ENCODE measurements around the gene CCS.
"Not testable (repeated sequence)": the region's sequence is repeated elsewhere in the genome, so short reads cannot be mapped to it uniquely, and the experiment has no call there.

Gene CCS

GRCh38 chr11:66598993-66599392 is 6.0 kb downstream of the CCS start:
- Mint-ChIP-seq H3K27ac (no peak overlapping the region), H3K4me3 (no peak overlapping the region), H3K36me3 (no peaks in the 10 kb centered on the region)

GRCh38 chr11:66600219-66600618 is 7.2 kb downstream of the CCS start:
- Mint-ChIP-seq H3K9me3 (ENCODE audit: low read depth) (no peaks in the 10 kb centered on the region), H3K27me3 (no peaks in the 10 kb centered on the region), H3K27ac (no peak overlapping the region), H3K4me3 (no peak overlapping the region), H3K4me1 (ENCODE audit: low read depth) (peaks cover 14% of the 10 kb centered on the region), H3K36me3 (no peaks in the 10 kb centered on the region)

More at GRCh38 chr11:66598993-66599392, 6.0 kb downstream of the CCS start:
- H3K9me3 Mint-ChIP-seq (ENCODE audit: low read depth): no peaks in the 10 kb centered on the region
- H3K4me1 Mint-ChIP-seq (ENCODE audit: low read depth): peaks cover 23% of the 10 kb centered on the region
- H3K27me3 Mint-ChIP-seq: no peaks in the 10 kb centered on the region

- Mint-ChIP-seq H3K36me3 (no peaks in the 10 kb centered on the region), H3K27ac (no peak overlapping the region), H3K4me3 (no peak overlapping the region), H3K4me1 (ENCODE audit: low read depth) (peaks cover 9% of the 10 kb centered on the region), H3K27me3 (no peaks in the 10 kb centered on the region), H3K9me3 (ENCODE audit: low read depth) (no peaks in the 10 kb centered on the region)
These were observed 7.7 kb downstream of the CCS start for GRCh38 chr11:66600631-66601233.

- H3K4me1 Mint-ChIP-seq (ENCODE audit: low read depth): peaks cover under 1% of the 10 kb centered on the region
- H3K27ac Mint-ChIP-seq: no peak overlapping the region
- H3K4me3 Mint-ChIP-seq: no peak overlapping the region
- no peaks in the 10 kb centered on the region for H3K27me3 Mint-ChIP-seq
- H3K9me3 Mint-ChIP-seq (ENCODE audit: low read depth): no peaks in the 10 kb centered on the region
- no peaks in the 10 kb centered on the region for H3K36me3 Mint-ChIP-seq
These were observed 10.1 kb downstream of the CCS start for GRCh38 chr11:66603072-66603471.

- Mint-ChIP-seq H3K9me3 (ENCODE audit: low read depth) (no peaks in the 10 kb centered on the region), H3K36me3 (no peaks in the 10 kb centered on the region), H3K4me3 (no peak overlapping the region), H3K27me3 (no peaks in the 10 kb centered on the region), H3K4me1 (ENCODE audit: low read depth) (no peaks in the 10 kb centered on the region), H3K27ac (no peak overlapping the region)
These were observed 11.2 kb downstream of the CCS start for GRCh38 chr11:66604155-66604554.

GRCh38 chr11:66606608-66607007 is 13.6 kb downstream of the CCS start:
- H3K36me3 Mint-ChIP-seq; H3K27ac Mint-ChIP-seq; H3K27me3 Mint-ChIP-seq; H3K9me3 Mint-ChIP-seq (ENCODE audit: low read depth); H3K4me3 Mint-ChIP-seq: not testable (repeated sequence)
- peaks cover 11% of the 10 kb centered on the region for H3K4me1 Mint-ChIP-seq (ENCODE audit: low read depth)

GRCh38 chr11:66607126-66607834 is 14.3 kb downstream of the CCS start:
- peak overlapping the region; percentile 41 for H3K27ac Mint-ChIP-seq
- peaks cover 11% of the 10 kb centered on the region for H3K4me1 Mint-ChIP-seq (ENCODE audit: low read depth)
- H3K9me3 Mint-ChIP-seq (ENCODE audit: low read depth): no peaks in the 10 kb centered on the region
- H3K4me3 Mint-ChIP-seq: no peak overlapping the region
- H3K27me3 Mint-ChIP-seq: no peaks in the 10 kb centered on the region
- H3K36me3 Mint-ChIP-seq: no peaks in the 10 kb centered on the region

GRCh38 chr11:66609721-66610617 is 17.0 kb downstream of the CCS start:
- H3K9me3 Mint-ChIP-seq (ENCODE audit: low read depth): no peaks in the 10 kb centered on the region
- H3K4me3 Mint-ChIP-seq: no peak overlapping the region
- no peaks in the 10 kb centered on the region for H3K36me3 Mint-ChIP-seq
- H3K27me3 Mint-ChIP-seq: no peaks in the 10 kb centered on the region
- peaks cover 11% of the 10 kb centered on the region for H3K4me1 Mint-ChIP-seq (ENCODE audit: low read depth)
- peak overlapping the region; percentile 65 for H3K27ac Mint-ChIP-seq

- H3K27me3 Mint-ChIP-seq: no peaks in the 10 kb centered on the region
- no peaks in the 10 kb centered on the region for H3K9me3 Mint-ChIP-seq (ENCODE audit: low read depth)
- H3K36me3 Mint-ChIP-seq: no peaks in the 10 kb centered on the region
- H3K4me3 Mint-ChIP-seq: no peak overlapping the region
- H3K27ac Mint-ChIP-seq: no peak overlapping the region
- H3K4me1 Mint-ChIP-seq (ENCODE audit: low read depth): peaks cover 17% of the 10 kb centered on the region
These were observed 19.5 kb downstream of the CCS start for GRCh38 chr11:66612458-66612857.

GRCh38 chr11:66614073-66614472 is 21.1 kb downstream of the CCS start:
- peaks cover 28% of the 10 kb centered on the region for H3K4me1 Mint-ChIP-seq (ENCODE audit: low read depth)

GRCh38 chr11:66616379-66617154 is 23.6 kb downstream of the CCS start, which contains the start of gene RBM14:
Gene RBM14, plus strand, starts transcription at chr11:66616630. Its CDS starts 91 bp downstream, at chr11:66616721.
- H3K27ac Mint-ChIP-seq: peak within 1 kb of the TSS; percentile 98
- H3K4me3 Mint-ChIP-seq: peak within 1 kb of the TSS; percentile 97
- no peaks in the 10 kb centered on the region for H3K27me3 Mint-ChIP-seq
- H3K9me3 Mint-ChIP-seq (ENCODE audit: low read depth): no peaks in the 10 kb centered on the region
- H3K36me3 Mint-ChIP-seq: peaks cover 18% of the 10 kb centered on the region
- peaks cover 33% of the 10 kb centered on the region for H3K4me1 Mint-ChIP-seq (ENCODE audit: low read depth)

More at GRCh38 chr11:66614073-66614472, 21.1 kb downstream of the CCS start:
- Mint-ChIP-seq H3K27ac (no peak overlapping the region), H3K4me3 (no peak overlapping the region), H3K9me3 (ENCODE audit: low read depth) (no peaks in the 10 kb centered on the region), H3K27me3 (no peaks in the 10 kb centered on the region), H3K36me3 (peaks cover 13% of the 10 kb centered on the region)

- peak overlapping the region; percentile 97 for H3K4me3 Mint-ChIP-seq
- H3K27me3 Mint-ChIP-seq: no peaks in the 10 kb centered on the region
- no peaks in the 10 kb centered on the region for H3K9me3 Mint-ChIP-seq (ENCODE audit: low read depth)
- peaks cover 40% of the 10 kb centered on the region for H3K4me1 Mint-ChIP-seq (ENCODE audit: low read depth)
- H3K27ac Mint-ChIP-seq: peak overlapping the region; percentile 98
- H3K36me3 Mint-ChIP-seq: peaks cover 18% of the 10 kb centered on the region
These were observed 24.3 kb downstream of the CCS start for GRCh38 chr11:66617155-66617834.

GRCh38 chr11:66619080-66619554 is 26.1 kb downstream of the CCS start:
- Mint-ChIP-seq H3K36me3 (peaks cover 18% of the 10 kb centered on the region), H3K9me3 (ENCODE audit: low read depth) (no peaks in the 10 kb centered on the region), H3K27me3 (no peaks in the 10 kb centered on the region), H3K27ac (peak overlapping the region; percentile 98), H3K4me3 (peak overlapping the region; percentile 97), H3K4me1 (ENCODE audit: low read depth) (peaks cover 58% of the 10 kb centered on the region)

- no peaks in the 10 kb centered on the region for H3K27me3 Mint-ChIP-seq
- no peaks in the 10 kb centered on the region for H3K9me3 Mint-ChIP-seq (ENCODE audit: low read depth)
- peaks cover 5% of the 10 kb centered on the region for H3K36me3 Mint-ChIP-seq
- peaks cover 72% of the 10 kb centered on the region for H3K4me1 Mint-ChIP-seq (ENCODE audit: low read depth)
- H3K27ac Mint-ChIP-seq: no peak overlapping the region
- H3K4me3 Mint-ChIP-seq: no peak overlapping the region
These were observed 31.5 kb downstream of the CCS start for GRCh38 chr11:66624450-66624849.
